HepG2 (cell line): ENCODE data around the gene CCDC33.

Source experiments
- CBFB ChIP-seq: sonication (generic); formaldehyde crosslinking; IDR thresholded peaks from 2 replicates; pipeline ENCODE4 v1.4.0; 2020; ENCODE audit warnings: missing genetic modification reagents
- CTCF ChIP-seq: sonication (generic); formaldehyde crosslinking; IDR thresholded peaks from 2 replicates; pipeline ENCODE4 v1.5.0; 2020; ENCODE audit warnings: mild to moderate bottlenecking, missing genetic modification reagents, moderate library complexity
- DNMT3B ChIP-seq: conservative IDR thresholded peaks from 2 replicates; pipeline ENCODE4 v1.6.1; 2016; ENCODE audit warnings: missing biosample characterization, control low read depth
- E2F5 ChIP-seq: sonication (generic); formaldehyde crosslinking; conservative IDR thresholded peaks from 2 replicates; pipeline ENCODE4 v1.4.0; 2020; ENCODE audit warnings: missing genetic modification reagents
- EP300 ChIP-seq, 3 experiments: sonication (generic) in 1 of 3; formaldehyde crosslinking in 1 of 3; IDR thresholded peaks; 2 replicates each; pipeline versions ENCODE4 v1.5.1 to v1.6.1; 2011 to 2020; ENCODE audit warnings: low read depth in 2 of 3, low read length in 2 of 3, borderline replicate concordance in 1 of 3, improper control_type of control experiment in 1 of 3, mild to moderate bottlenecking in 1 of 3, missing genetic modification reagents in 1 of 3, moderate library complexity in 1 of 3
- HCFC1 ChIP-seq: fragments of 150-350 bp; IDR thresholded peaks from 2 replicates; pipeline ENCODE4 v1.6.1; 2014; ENCODE audit warnings: low read depth, low read length
- POLR2A ChIP-seq, 2 experiments: IDR thresholded peaks; 2 replicates each; pipeline ENCODE4 v1.6.1; 2011; ENCODE audit warnings: low read depth in 2 of 2, low read length in 2 of 2, mild to moderate bottlenecking in 1 of 2, moderate library complexity in 1 of 2; ENCODE audit not compliant: insufficient read depth in 1 of 2
- TOPORS ChIP-seq: sonication (generic); formaldehyde crosslinking; IDR thresholded peaks from 2 replicates; pipeline ENCODE4 v1.8.0; 2023; ENCODE audit warnings: mild to moderate bottlenecking, missing genetic modification reagents
- YY1 ChIP-seq: IDR thresholded peaks from 2 replicates; pipeline ENCODE4 v1.6.1; 2011; ENCODE audit warnings: low read length, low read depth, moderate library complexity, mild to moderate bottlenecking; ENCODE audit not compliant: insufficient read depth, insufficient replicate concordance
- ZBTB33 ChIP-seq: sonication (generic); formaldehyde crosslinking; IDR thresholded peaks from 2 replicates; pipeline ENCODE4 v1.4.0; 2020; ENCODE audit warnings: missing genetic modification reagents
- ZFX ChIP-seq: sonication (generic); formaldehyde crosslinking; IDR thresholded peaks from 2 replicates; pipeline ENCODE4 v1.4.0; 2020; ENCODE audit warnings: mild to moderate bottlenecking, low read depth, missing genetic modification reagents, moderate library complexity
- ZKSCAN1 ChIP-seq: fragments of 150-350 bp; IDR thresholded peaks from 2 replicates; pipeline ENCODE4 v1.6.1; 2014; ENCODE audit warnings: low read length
- ZNF549 ChIP-seq: sonication (generic); formaldehyde crosslinking; IDR thresholded peaks from 2 replicates; pipeline ENCODE4 v1.5.0; 2020; ENCODE audit warnings: missing genetic modification reagents
- ZSCAN9 ChIP-seq: IDR thresholded peaks from 2 replicates; pipeline ENCODE4 v1.6.1; 2016; ENCODE audit warnings: borderline replicate concordance

GRCh38 chr15:74259292-74259648 is 23.1 kb downstream of the CCDC33 start:
- TF ChIP-seq ZKSCAN1 (no peak), YY1 (no peak), E2F5 (no peak), EP300 (IDR thresholded peaks at IDR 0.05; ENCODE audit: low read depth in 2 of 2, low read length in 2 of 2) (no peak), EP300 (CRISPR knock-in tag; IDR thresholded peaks at IDR 0.05; ENCODE audit: borderline replicate concordance) (no peak), POLR2A (IDR thresholded peaks at IDR 0.05; ENCODE audit: insufficient read depth in 1 of 2, low read depth in 2 of 2, low read length in 2 of 2) (no peak), ZBTB33 (CRISPR knock-in tag) (no peak), HCFC1 (no peak), DNMT3B (CRISPR knock-in tag) (no peak), ZFX (no peak), CBFB (CRISPR knock-in tag) (no peak), CTCF (CRISPR knock-in tag) (no peak), TOPORS (CRISPR knock-in tag) (no peak), ZNF549 (CRISPR knock-in tag) (no peak), ZSCAN9 (CRISPR knock-in tag) (no peak)
